HepG2 (cell line): ENCODE measurements around the gene ITGB1. TPM values are rescaled to one million over a fixed set of nuclear protein-coding genes. Genes with fewer than 3 reads are reported as not detected.

Experiments
- ARNT ChIP-seq: fragments of 450-650 bp; IDR thresholded peaks from 2 replicates; pipeline ENCODE4 v1.6.1; 2017
- BRD4 ChIP-seq: sonication (generic); formaldehyde crosslinking; IDR thresholded peaks from 2 replicates; pipeline ENCODE4 v1.4.0; 2020; ENCODE audit warnings: missing genetic modification reagents
- CBX2 ChIP-seq, 2 experiments: fragments of 200-600 bp in 1 of 2; sonication (generic); formaldehyde crosslinking in 1 of 2; IDR thresholded peaks; 2 replicates each; pipeline versions ENCODE4 v1.7.0 to v1.8.1; 2018 to 2022; ENCODE audit warnings: low read depth in 2 of 2, low read length in 1 of 2, mild to moderate bottlenecking in 1 of 2, missing genetic modification reagents in 1 of 2
- FOXK1 ChIP-seq: sonication (generic); formaldehyde crosslinking; IDR thresholded peaks from 2 replicates; pipeline ENCODE4 v1.4.0; 2020; ENCODE audit warnings: low read depth, missing genetic modification reagents, borderline replicate concordance
- GTF2F1 ChIP-seq: fragments of 150-350 bp; IDR thresholded peaks from 2 replicates; pipeline ENCODE4 v1.6.1; 2014; ENCODE audit warnings: low read length
- JUN ChIP-seq: sonication (generic); formaldehyde crosslinking; IDR thresholded peaks from 2 replicates; pipeline ENCODE4 v1.4.0; 2020; ENCODE audit warnings: mild to moderate bottlenecking, missing genetic modification reagents
- KAT8 ChIP-seq: IDR thresholded peaks from 2 replicates; pipeline ENCODE4 v1.6.1; 2016; ENCODE audit warnings: missing genetic modification reagents, missing compliant biosample characterization
- MTA1 ChIP-seq: sonication (generic); formaldehyde crosslinking; IDR thresholded peaks from 2 replicates; pipeline ENCODE4 v1.4.0; 2020; ENCODE audit warnings: missing genetic modification reagents, mild to moderate bottlenecking, borderline replicate concordance
- RAD51 ChIP-seq: fragments of 450-650 bp; IDR thresholded peaks from 2 replicates; pipeline ENCODE4 v1.6.1; 2016; ENCODE audit warnings: borderline replicate concordance
- RCOR2 ChIP-seq: IDR thresholded peaks from 2 replicates; pipeline ENCODE4 v1.6.1; 2016; ENCODE audit warnings: missing biosample characterization, missing genetic modification reagents
- TCF12 ChIP-seq, 2 experiments: fragments of 450-650 bp in 1 of 2; sonication (generic) in 1 of 2; formaldehyde crosslinking in 1 of 2; IDR thresholded peaks; 2 replicates each; pipeline versions ENCODE4 v1.6.1 to v1.8.0; 2017 to 2022; ENCODE audit warnings: antibody characterized with exemption in 1 of 2, mild to moderate bottlenecking in 1 of 2, missing genetic modification reagents in 1 of 2, moderate library complexity in 1 of 2
- ZNF407 ChIP-seq: sonication (generic); formaldehyde crosslinking; IDR thresholded peaks from one replicate; pipeline ENCODE4 v1.5.1; 2020; ENCODE audit warnings: mild to moderate bottlenecking, missing genetic modification reagents; ENCODE audit errors: not compliant biosample characterization
- ZNF513 ChIP-seq: sonication (generic); formaldehyde crosslinking; conservative IDR thresholded peaks from 2 replicates; pipeline ENCODE4 v1.5.0; 2020; ENCODE audit warnings: missing genetic modification reagents
- ZNF552 ChIP-seq: sonication (generic); formaldehyde crosslinking; IDR thresholded peaks from 2 replicates; pipeline ENCODE4 v1.9.0; 2022; ENCODE audit warnings: missing genetic modification reagents, mild to moderate bottlenecking, borderline replicate concordance
- ZNF556 ChIP-seq: sonication (generic); formaldehyde crosslinking; IDR thresholded peaks from 2 replicates; pipeline ENCODE4 v1.4.0; 2020; ENCODE audit warnings: mild to moderate bottlenecking, missing genetic modification reagents, borderline replicate concordance
- polyA plus RNA-seq, 8 experiments: library from polyadenylated mRNA; depleted of rRNA in 3 of 8; stranded (reverse) in 7 of 8; unstranded in 1 of 8; fragments of >200 nt; fragmentation: Illumina TruSeq in 4 of 8; extraction: Trizol in 4 of 8; gene quantifications; 2 replicates each; pipeline versions ENCODE4 v1.2.1 to v1.2.3, GENCODE V29; 2011 to 2016; ENCODE audit warnings: low read depth in 4 of 8, missing spikeins in 1 of 8, mixed read lengths in 1 of 8; ENCODE audit not compliant: insufficient read depth in 1 of 8
- total RNA-seq, 5 experiments: library from RNA; depleted of rRNA; stranded (reverse); fragments of >200 nt; fragmentation: Illumina TruSeq; extraction: Trizol; gene quantifications; 2 replicates each; pipeline ENCODE4 v1.2.3, GENCODE V29; 2016; ENCODE audit warnings: low read depth in 1 of 5
- TF ChIP-seq, protein P1 (sequence below): sonication (generic); formaldehyde crosslinking; IDR thresholded peaks from 2 replicates; pipeline ENCODE4 v1.4.0; 2020; ENCODE audit warnings: missing genetic modification reagents

Gene ITGB1
- total and polyA plus RNA-seq, 2 of the 13 experiments (the other 11 are each of a cell fraction or from before 2014, with no cell fraction given), result 190 to 204 TPM

DNA sequence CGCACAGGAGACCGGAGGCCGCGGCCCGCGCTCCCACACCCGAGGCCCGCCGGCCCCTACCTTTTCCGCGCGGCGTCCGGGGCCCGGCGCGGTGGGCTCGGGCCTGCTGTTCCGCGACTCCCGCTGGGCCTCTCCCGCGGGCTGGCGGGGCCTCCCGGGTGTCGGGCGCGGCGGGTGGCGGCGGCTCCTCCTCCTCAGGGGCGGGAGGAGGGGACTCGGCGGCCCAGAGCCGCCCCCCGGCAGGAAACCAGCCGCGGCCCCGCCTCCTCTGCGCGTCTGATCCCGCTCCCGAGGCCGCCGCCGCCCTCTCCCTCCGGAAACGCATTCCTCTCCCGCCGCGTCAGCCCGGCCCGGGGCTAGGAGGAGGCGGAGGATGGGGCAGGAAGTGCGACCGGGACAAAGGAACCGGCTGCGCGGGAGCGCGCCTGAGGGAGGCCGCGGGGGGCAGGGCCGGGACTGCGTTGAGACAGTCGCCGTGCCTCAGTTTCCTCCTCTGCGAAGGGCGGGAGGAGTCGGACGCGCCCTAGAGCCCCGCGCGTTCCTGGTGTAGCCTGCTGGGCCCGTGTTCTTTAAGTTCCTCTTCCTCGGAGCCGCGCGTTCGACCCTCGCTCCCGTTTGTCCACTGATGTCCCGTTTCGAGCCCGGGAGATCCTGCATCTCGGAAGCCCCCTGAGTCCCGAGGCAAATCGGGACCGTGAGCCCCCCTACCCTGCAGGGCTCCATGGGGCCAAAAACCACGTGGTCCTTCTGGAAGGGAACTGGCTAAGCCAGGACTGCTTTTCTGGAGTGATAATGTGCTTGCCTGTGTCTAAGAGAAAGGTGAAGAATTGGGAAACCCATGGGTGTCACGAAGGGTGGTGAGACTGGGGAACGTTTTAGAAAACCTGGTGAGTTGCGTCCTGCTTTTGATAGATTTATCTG, at the start of gene ITGB1 (continued):
- TF ChIP-seq, protein P1, sequence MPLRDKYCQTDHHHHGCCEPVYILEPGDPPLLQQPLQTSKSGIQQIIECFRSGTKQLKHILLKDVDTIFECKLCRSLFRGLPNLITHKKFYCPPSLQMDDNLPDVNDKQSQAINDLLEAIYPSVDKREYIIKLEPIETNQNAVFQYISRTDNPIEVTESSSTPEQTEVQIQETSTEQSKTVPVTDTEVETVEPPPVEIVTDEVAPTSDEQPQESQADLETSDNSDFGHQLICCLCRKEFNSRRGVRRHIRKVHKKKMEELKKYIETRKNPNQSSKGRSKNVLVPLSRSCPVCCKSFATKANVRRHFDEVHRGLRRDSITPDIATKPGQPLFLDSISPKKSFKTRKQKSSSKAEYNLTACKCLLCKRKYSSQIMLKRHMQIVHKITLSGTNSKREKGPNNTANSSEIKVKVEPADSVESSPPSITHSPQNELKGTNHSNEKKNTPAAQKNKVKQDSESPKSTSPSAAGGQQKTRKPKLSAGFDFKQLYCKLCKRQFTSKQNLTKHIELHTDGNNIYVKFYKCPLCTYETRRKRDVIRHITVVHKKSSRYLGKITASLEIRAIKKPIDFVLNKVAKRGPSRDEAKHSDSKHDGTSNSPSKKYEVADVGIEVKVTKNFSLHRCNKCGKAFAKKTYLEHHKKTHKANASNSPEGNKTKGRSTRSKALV (CRISPR knock-in tag), result no peak
- no peak for TF ChIP-seq RAD51
- no peak for TF ChIP-seq CBX2 (IDR thresholded peaks at IDR 0.05; ENCODE audit: low read depth, low read length)
- TF ChIP-seq CBX2 (CRISPR knock-in tag; IDR thresholded peaks at IDR 0.05; ENCODE audit: low read depth), result no peak
- 0 out of 2 replicates have a peak, but pooled peaks have one; percentile 43 for TF ChIP-seq BRD4 (CRISPR knock-in tag)
- no peak for TF ChIP-seq ARNT
- TF ChIP-seq ZNF552 (CRISPR knock-in tag), result no peak
- no peak for TF ChIP-seq ZNF513 (CRISPR knock-in tag)
- peak; percentile 55; the same call in 1 of the 2 replicates for TF ChIP-seq RCOR2 (CRISPR knock-in tag)
- no peak for TF ChIP-seq GTF2F1
- peak; percentile 76; the same call in 1 of the 2 replicates for TF ChIP-seq MTA1
- TF ChIP-seq FOXK1 (CRISPR knock-in tag), result peak; percentile 58; the same call in 1 of the 2 replicates
- peak; percentile 87 for TF ChIP-seq JUN (CRISPR knock-in tag)
- no peak for TF ChIP-seq TCF12 (IDR thresholded peaks at IDR 0.05)
- TF ChIP-seq TCF12 (CRISPR knock-in tag; IDR thresholded peaks at IDR 0.05), result no peak
- TF ChIP-seq ZNF407 (CRISPR knock-in tag), result peak; percentile 26
- peak; percentile 75; the same call in 1 of the 2 replicates for TF ChIP-seq ZNF556 (CRISPR knock-in tag)
- TF ChIP-seq KAT8 (CRISPR knock-in tag), result peak; percentile 83
